ENCODE data around the gene METTL21C. TPM values are rescaled to one million over a fixed set of nuclear protein-coding genes. Genes with fewer than 3 reads are reported as not detected.

Gene METTL21C
- total RNA-seq, 1 experiment from 2014 or later = not detected

- Histone ChIP-seq H3K27me3 (replicated peaks; ENCODE audit: insufficient read depth, low read depth, low read length, poor library complexity) (no peaks in the 10 kb centered on the region), H3K27ac (ENCODE audit: low read depth, low read length, poor library complexity, severe bottlenecking) (no peak overlapping the region), H3K36me3 (ENCODE audit: insufficient read depth, low read length, poor library complexity, severe bottlenecking) (no peaks in the 10 kb centered on the region), H3K9me3 (ENCODE audit: low read depth, low read length, poor library complexity, severe bottlenecking) (no peaks in the 10 kb centered on the region), H3K4me1 (ENCODE audit: insufficient read depth, low read length, poor library complexity, severe bottlenecking) (no peaks in the 10 kb centered on the region), H3K4me3 (ENCODE audit: low read depth, low read length, poor library complexity, severe bottlenecking) (no peak overlapping the region)
- no TSS peak for BruUV-seq (replicated peaks)
- ChIA-PET POLR2A (ENCODE audit: low non-redundant PET) (no interaction called here), CTCF (no interaction called here)
- intact Hi-C loops (cut with micrococcal nuclease; ENCODE audit: unreplicated experiment) = no loop called here
- no peak for DNase-seq (ENCODE audit: low spot score)
- no peak for TF ChIP-seq EZH2 (IDR thresholded peaks at IDR 0.05; ENCODE audit: borderline replicate concordance, low read depth, low read length, poor library complexity, severe bottlenecking)
- no peak for TF ChIP-seq CTCF (conservative IDR thresholded peaks at IDR 0.05; ENCODE audit: low read depth, low read length)
These were observed 4.7 kb upstream of the METTL21C start for GRCh38 chr13:102699504-102699903.

- intact Hi-C loops (cut with micrococcal nuclease; ENCODE audit: unreplicated experiment) = no loop called here
- Histone ChIP-seq H3K27me3 (replicated peaks; ENCODE audit: insufficient read depth, low read depth, low read length, poor library complexity) (no peaks in the 10 kb centered on the region), H3K9me3 (ENCODE audit: low read depth, low read length, poor library complexity, severe bottlenecking) (no peaks in the 10 kb centered on the region), H3K36me3 (ENCODE audit: insufficient read depth, low read length, poor library complexity, severe bottlenecking) (no peaks in the 10 kb centered on the region), H3K27ac (ENCODE audit: low read depth, low read length, poor library complexity, severe bottlenecking) (no peak overlapping the region), H3K4me1 (ENCODE audit: insufficient read depth, low read length, poor library complexity, severe bottlenecking) (no peaks in the 10 kb centered on the region), H3K4me3 (ENCODE audit: low read depth, low read length, poor library complexity, severe bottlenecking) (no peak overlapping the region)
- BruUV-seq (replicated peaks) = no TSS peak
- POLR2A ChIA-PET (ENCODE audit: low non-redundant PET) = no interaction called here
- TF ChIP-seq CTCF (conservative IDR thresholded peaks at IDR 0.05; ENCODE audit: low read depth, low read length) = no peak
- TF ChIP-seq EZH2 (IDR thresholded peaks at IDR 0.05; ENCODE audit: borderline replicate concordance, low read depth, low read length, poor library complexity, severe bottlenecking) = no peak
- CTCF ChIA-PET = no interaction called here
- DNase-seq (ENCODE audit: low spot score) = no peak
These were observed 3.8 kb upstream of the METTL21C start for GRCh38 chr13:102698649-102698980.

GRCh38 chr13:102697929-102698648, 3.2 kb upstream of the METTL21C start:
- ChIA-PET POLR2A (ENCODE audit: low non-redundant PET) (no interaction called here), CTCF (no interaction called here)
- no peaks in the 10 kb centered on the region for H3K4me1 ChIP-seq (ENCODE audit: insufficient read depth, low read length, poor library complexity, severe bottlenecking)

More at GRCh38 chr13:102697929-102698648, 3.2 kb upstream of the METTL21C start:
- TF ChIP-seq CTCF (conservative IDR thresholded peaks at IDR 0.05; ENCODE audit: low read depth, low read length) (no peak), EZH2 (IDR thresholded peaks at IDR 0.05; ENCODE audit: borderline replicate concordance, low read depth, low read length, poor library complexity, severe bottlenecking) (no peak)
- Histone ChIP-seq H3K27ac (ENCODE audit: low read depth, low read length, poor library complexity, severe bottlenecking) (no peak overlapping the region), H3K36me3 (ENCODE audit: insufficient read depth, low read length, poor library complexity, severe bottlenecking) (no peaks in the 10 kb centered on the region), H3K9me3 (ENCODE audit: low read depth, low read length, poor library complexity, severe bottlenecking) (no peaks in the 10 kb centered on the region), H3K27me3 (replicated peaks; ENCODE audit: insufficient read depth, low read depth, low read length, poor library complexity) (no peaks in the 10 kb centered on the region), H3K4me3 (ENCODE audit: low read depth, low read length, poor library complexity, severe bottlenecking) (no peak overlapping the region)
- intact Hi-C loops (cut with micrococcal nuclease; ENCODE audit: unreplicated experiment) = no loop called here
- BruUV-seq (replicated peaks) = no TSS peak
- no peak for DNase-seq (ENCODE audit: low spot score)
